Right renal cortex interstitium (tissue), 3 donors: ENCODE results near the gene KIF1A. TPM values are rescaled to one million over a fixed set of nuclear protein-coding genes. Genes with fewer than 3 reads are reported as not detected.

Source experiments
- DNase-seq, 3 donors: peaks; one replicate each; pipeline ENCODE4 v3.0.0-alpha.2; 2013; ENCODE audit warnings: low read depth in 3 of 3, low spot score in 2 of 3
- polyA plus RNA-seq, 3 donors: library from polyadenylated mRNA; unstranded; fragments of 120-200 nt; gene quantifications; one replicate each; pipeline ENCODE4 v1.2.1, GENCODE V29; 2013; ENCODE audit not compliant: insufficient read length in 3 of 3

The KIF1A gene
- 1 to 10 TPM; 7.1 to 9.5 (median 9.0) TPM for polyA plus RNA-seq

- no peak for DNase-seq
Measured at GRCh38 chr2:240819858-240820606, at the start of gene KIF1A. KIF1A (minus strand) TSS chr2:240820219; CDS start chr2:240797752, 22,467 bp downstream.

- no peak for DNase-seq
Measured at GRCh38 chr2:240869109-240869955, 49.3 kb upstream of the KIF1A start.

GRCh38 chr2:240868286-240869108 lies 48.5 kb upstream of the KIF1A start, which contains the start of gene AGXT:
AGXT (plus strand) TSS chr2:240868824; CDS start chr2:240868866, 42 bp downstream.
- no peak for DNase-seq

GRCh38 chr2:240865391-240865790 lies 45.4 kb upstream of the KIF1A start:
- DNase-seq = no peak

- no peak for DNase-seq
Measured at GRCh38 chr2:240864475-240864874, 44.5 kb upstream of the KIF1A start.

GRCh38 chr2:240861547-240861946 lies 41.5 kb upstream of the KIF1A start:
- DNase-seq = no peak

GRCh38 chr2:240858871-240859270 lies 38.9 kb upstream of the KIF1A start:
- DNase-seq = no peak

GRCh38 chr2:240858321-240858720 lies 38.3 kb upstream of the KIF1A start:
- no peak for DNase-seq

- no peak for DNase-seq
Measured at GRCh38 chr2:240857039-240858008, 37.3 kb upstream of the KIF1A start.

- no peak for DNase-seq
Measured at GRCh38 chr2:240856151-240856980, 36.3 kb upstream of the KIF1A start.

GRCh38 chr2:240855670-240856069 lies 35.7 kb upstream of the KIF1A start:
- DNase-seq = no peak

GRCh38 chr2:240852671-240853314 lies 32.8 kb upstream of the KIF1A start:
- no peak for DNase-seq

- DNase-seq = peak; percentile 44 to 63 (median 57)
Measured at GRCh38 chr2:240851078-240851991, 31.3 kb upstream of the KIF1A start.

GRCh38 chr2:240850756-240851077 lies 30.7 kb upstream of the KIF1A start:
- DNase-seq = no peak

- DNase-seq = no peak
Measured at GRCh38 chr2:240850026-240850425, 30.0 kb upstream of the KIF1A start.

- DNase-seq = no peak
Measured at GRCh38 chr2:240848900-240849680, 29.1 kb upstream of the KIF1A start.

- no peak for DNase-seq
Measured at GRCh38 chr2:240847817-240848216, 27.8 kb upstream of the KIF1A start.
